Fibroblast of skin of scalp (primary cell): ENCODE data around the gene CASP12.

Source experiments
- DNase-seq: peaks from one replicate; pipeline ENCODE4 v3.0.0-alpha.2; 2013

Gene CASP12

GRCh38 chr11:104836691-104837090 is 61.6 kb downstream of the CASP12 start:
- no peak for DNase-seq
